ENCODE data around the gene COX4I2. TPM values are rescaled to one million over a fixed set of nuclear protein-coding genes. Genes with fewer than 3 reads are reported as not detected.

The COX4I2 gene
- total RNA-seq, 4 donors from 2014 or later, result 0.83 to 3.1 (median 2.6) TPM; not detected in 1

Small RNAs within 50 kb of the gene (small RNA-seq; reads per million reads assigned to genes)
- 0 to 1.4 (median 0.12) reads per million in 4 donors for gene MIR3193

Other genes starting within 250 kb of the COX4I2 start
- gene DEFB119, start 247.3 kb upstream of the COX4I2 start, total RNA-seq, result not detected
- not detected for gene DEFB121, start 231.7 kb upstream of the COX4I2 start, total RNA-seq
- gene DEFB123, start 197.3 kb upstream of the COX4I2 start, total RNA-seq, result not detected
- gene DEFB124, start 162.8 kb upstream of the COX4I2 start, total RNA-seq, result not detected
- gene REM1, start 162.6 kb upstream of the COX4I2 start, total RNA-seq, result 1 to 10 TPM in 2 of 4 donors, under 1 TPM in 1, not detected in 1; 0.18 to 4.0 (median 1.3) TPM
- 100 to 1,000 TPM in 2 of 4 donors, 10 to 100 TPM in 2; 76.3 to 162 (median 108) TPM for gene HM13, start 123.5 kb upstream of the COX4I2 start, total RNA-seq
- 100 to 1,000 TPM; 422 to 839 (median 555) TPM for gene ID1, start 32.6 kb upstream of the COX4I2 start, total RNA-seq
- 100 to 1,000 TPM in 1 of 4 donors, 10 to 100 TPM in 3; 65.4 to 105 (median 90.1) TPM for gene BCL2L1, start 85.0 kb downstream of the COX4I2 start, total RNA-seq
- gene TPX2, start 101.4 kb downstream of the COX4I2 start, total RNA-seq, result 10 to 100 TPM; 11.4 to 47.1 (median 18.2) TPM
- gene MYLK2, start 181.4 kb downstream of the COX4I2 start, total RNA-seq, result under 1 TPM in 1 of 4 donors, not detected in 3; 0.38 TPM
- gene FOXS1, start 207.7 kb downstream of the COX4I2 start, total RNA-seq, result under 1 TPM in 2 of 4 donors, not detected in 2; 0.32 to 0.38 TPM
- gene DUSP15, start 232.6 kb downstream of the COX4I2 start, total RNA-seq, result under 1 TPM; 0.32 to 0.44 (median 0.38) TPM
- gene TTLL9, start 232.7 kb downstream of the COX4I2 start, total RNA-seq, result under 1 TPM in 2 of 4 donors, not detected in 2; 0.09 to 0.38 TPM